ENCODE measurements around the gene EDDM3A.

EDDM3A gene

DNA sequence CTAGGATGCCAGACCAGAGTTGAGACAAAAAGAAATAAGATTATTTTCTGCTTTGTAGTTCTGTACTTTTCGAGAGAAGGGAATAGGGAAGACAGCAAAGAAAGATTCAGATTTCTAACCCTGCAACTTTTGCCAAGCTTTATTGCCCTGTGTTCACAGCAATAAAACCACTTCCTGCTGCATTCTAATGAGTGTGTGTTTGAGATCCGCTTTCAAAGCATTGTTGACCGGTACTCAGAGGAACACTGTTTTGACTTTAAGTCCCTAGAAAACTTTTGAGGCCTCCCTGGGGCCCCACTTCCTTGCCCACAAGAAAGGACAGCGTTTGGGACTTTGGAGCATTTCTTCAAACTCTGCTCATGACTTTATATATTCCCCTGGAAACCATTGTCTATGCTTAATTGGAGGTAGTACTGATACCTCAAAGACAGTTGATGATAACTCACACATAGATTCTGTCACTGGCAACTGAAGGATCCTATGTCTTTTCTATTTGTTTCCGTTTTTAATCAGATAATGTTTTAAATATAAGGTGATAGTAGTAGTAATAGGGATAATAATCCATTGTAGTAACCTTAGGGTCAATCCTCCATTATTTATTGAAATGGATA is 36.7 kb downstream of the EDDM3A start:
- in situ Hi-C loops (cut with HindIII; ENCODE audit: low sequenced_read_pairs), result no loop called here

DNA sequence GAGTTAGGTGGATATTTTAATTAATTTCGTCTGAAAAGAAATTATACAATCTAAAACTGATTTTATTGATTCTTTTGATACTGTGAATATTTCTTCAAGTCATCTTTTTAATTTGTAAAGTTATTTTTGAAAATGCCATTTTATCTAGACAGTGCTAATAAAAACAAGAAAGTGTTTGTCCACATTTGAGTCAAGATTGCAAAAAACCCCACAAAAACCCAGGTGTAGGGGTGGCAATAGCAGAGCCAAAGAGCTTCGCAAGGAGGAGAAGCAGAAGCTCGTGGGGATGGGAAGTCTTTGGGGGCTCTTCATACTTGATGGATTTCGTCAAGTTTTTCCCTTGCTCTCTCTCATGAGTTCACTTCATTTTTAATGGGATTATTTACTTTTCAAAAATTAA is 41.3 kb downstream of the EDDM3A start:
- in situ Hi-C loops (cut with HindIII; ENCODE audit: low sequenced_read_pairs), result no loop called here

DNA sequence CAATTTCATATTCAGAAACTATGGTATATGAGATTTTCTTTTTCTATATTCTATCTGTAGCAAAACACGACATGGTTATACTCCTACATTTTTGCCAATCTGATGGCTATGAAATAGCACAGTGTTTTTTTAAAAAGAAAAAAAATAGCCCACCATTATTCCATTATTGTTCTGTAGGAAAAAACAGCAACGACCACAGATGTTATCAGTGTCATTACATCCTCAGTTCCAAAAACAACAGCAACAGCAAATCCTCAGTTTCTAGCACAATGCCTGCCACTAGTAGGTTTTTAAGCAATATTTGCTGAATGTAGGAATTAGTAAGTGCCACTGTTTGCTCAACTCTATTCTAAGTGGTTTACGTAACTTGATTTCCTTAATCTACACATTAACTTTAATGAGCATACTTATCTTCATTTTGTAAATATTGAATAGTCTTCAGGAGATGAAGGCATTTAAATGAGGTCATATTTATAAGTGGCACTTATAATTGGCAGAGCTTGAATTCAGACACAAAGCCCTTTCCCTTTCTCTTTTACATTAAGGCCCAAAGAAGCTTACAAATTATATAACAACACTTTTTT is 43.6 kb downstream of the EDDM3A start:
- in situ Hi-C loops (cut with HindIII; ENCODE audit: low sequenced_read_pairs), result no loop called here

DNA sequence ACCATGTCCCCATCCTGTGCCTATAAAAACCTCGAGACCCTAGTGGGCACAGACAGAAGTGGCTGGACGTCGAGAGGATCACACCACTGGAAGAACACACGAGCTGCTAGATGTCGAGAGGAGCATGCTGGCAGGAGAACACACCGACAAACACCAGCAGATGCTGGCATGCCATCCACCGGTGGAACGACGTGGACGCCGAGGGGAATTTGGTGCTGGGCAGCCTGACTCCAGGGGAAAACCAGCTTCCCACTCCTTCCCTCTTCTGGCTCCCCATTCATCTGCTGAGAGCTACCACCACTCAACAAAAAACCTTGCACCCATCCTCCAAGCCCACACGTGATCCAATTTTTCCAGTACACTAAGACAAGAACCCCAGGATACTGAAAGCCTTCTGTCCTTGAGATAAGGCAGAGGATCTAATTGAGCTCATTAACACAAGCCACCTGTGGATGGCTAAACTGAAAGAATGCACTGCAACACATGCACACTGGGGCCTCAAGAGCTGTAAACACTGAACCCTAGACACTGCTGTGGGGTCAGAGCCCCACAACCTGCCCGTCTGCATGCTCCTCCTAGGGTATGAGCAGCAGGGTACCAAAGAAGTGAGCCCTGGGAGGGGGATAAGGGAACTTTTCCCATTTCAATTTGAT is 44.9 kb downstream of the EDDM3A start:
- in situ Hi-C loops (cut with HindIII; ENCODE audit: low sequenced_read_pairs), result no loop called here

DNA sequence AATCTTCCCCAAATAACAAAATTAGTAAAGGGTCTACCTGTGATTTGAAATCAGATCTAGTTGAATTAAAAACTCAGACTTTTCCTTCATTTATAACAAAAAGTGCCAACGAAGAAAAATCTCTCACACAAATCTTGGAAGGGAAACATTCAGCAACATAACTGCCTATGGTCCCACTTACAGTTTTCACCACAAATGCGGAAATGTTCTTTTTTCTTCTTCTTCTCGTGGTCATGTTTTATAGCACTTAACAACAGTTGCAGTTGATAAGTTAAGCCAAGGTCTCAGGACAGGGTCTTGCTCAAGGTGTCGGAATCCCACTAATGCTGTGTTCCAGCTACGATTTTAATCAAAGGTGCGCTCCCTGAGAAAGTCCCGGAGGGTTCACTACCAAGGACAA is 45.5 kb downstream of the EDDM3A start:
- in situ Hi-C loops (cut with HindIII; ENCODE audit: low sequenced_read_pairs), result no loop called here

DNA sequence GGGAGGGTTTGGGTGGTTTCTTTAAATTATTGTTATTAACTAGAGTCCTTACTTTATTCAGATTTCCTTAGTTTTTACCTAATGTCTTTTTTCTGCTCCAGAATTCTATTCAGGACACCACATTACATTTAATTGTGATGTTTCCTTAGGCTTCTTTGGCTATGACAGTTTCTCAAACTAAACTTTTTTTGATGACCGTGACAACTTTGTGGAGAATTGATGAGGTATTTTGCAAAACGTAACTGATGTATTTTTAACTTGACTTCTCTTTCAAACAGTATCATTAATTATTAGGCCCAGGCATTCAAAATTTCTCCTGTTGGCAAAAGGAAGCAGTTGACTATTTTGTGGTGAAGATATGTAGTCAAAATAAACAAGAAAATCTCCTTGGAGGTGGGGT is 45.9 kb downstream of the EDDM3A start:
- in situ Hi-C loops (cut with HindIII; ENCODE audit: low sequenced_read_pairs), result no loop called here

DNA sequence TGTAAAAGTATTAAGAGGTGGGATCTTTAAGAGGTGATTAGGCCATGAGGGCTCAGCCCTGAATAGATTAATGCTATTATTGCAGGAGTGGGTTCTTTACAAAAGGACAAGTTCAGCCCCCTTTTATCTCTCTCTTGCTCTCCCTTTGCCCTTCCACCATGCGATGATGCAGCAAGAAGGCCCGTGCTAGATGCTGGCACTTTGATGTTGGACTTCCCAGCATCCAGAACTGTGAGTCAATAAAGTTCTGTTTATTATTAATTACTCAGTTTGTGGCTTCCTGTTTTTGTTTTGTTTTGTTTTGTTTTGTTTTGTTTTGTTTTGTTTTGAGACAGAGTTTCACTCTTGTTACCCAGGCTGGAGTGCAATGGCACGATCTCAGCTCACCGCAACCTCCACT is 46.9 kb downstream of the EDDM3A start:
- in situ Hi-C loops (cut with HindIII; ENCODE audit: low sequenced_read_pairs), result no loop called here

DNA sequence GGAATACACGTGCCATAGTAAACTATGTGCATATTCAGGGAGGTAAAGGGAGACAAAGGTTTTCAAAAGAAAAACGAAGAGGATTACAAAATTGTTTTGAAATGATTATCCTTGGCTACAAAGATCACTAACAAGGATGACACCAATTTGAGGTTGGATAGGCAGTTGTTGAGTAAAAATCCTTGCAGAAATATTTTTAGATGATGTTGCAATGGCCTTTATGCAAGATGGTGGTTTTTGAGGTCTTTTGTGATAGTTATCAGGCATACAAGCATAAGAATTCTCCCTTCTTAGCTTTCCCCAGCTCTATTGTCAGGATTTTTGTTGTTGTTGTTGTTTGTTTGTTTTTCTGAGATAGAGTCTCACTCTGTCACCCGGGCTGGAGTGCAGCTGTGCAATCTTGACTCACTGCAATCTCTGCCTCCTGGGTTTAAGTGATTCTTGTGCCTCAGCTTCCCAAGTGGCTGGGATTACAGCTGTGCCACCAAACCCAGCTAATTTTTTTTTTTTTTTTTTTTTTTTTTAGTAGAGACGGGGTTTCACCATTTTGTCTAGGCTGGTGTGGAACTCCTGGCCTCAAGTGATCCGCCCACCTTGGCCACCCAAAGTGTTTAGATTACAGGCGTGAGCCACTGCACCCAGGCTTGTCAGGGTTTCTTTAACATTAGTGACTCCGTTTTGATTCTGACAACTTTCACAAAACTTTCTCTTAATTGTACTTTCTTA is 49.1 kb downstream of the EDDM3A start:
- in situ Hi-C loops (cut with HindIII; ENCODE audit: low sequenced_read_pairs), result no loop called here

DNA sequence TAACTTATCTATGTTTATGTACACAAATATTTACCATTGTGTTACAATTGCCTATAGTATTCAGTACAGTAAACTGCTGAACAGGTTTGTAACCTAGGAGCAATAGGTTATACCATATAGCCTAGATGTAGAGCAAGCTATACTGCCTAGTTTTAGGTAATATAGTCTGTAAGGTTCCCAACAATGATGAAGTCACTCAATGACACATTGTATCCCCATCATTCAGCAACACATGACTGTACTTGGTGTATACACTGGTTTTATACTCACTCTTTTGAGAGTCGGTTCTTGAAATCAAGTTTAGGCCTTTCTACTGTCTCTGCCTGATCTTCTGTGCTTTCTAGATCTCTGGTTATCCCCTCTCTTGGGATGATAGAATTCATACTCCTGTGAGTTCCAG is 51.5 kb downstream of the EDDM3A start:
- in situ Hi-C loops (cut with HindIII; ENCODE audit: low sequenced_read_pairs), result no loop called here
